D341Med (cell line): ENCODE measurements around the gene EPHX1.

Source experiments
- DNase-seq: peaks from one replicate; pipeline ENCODE4 v3.0.0; 2012; ENCODE audit warnings: low spot score

Gene EPHX1

GRCh38 chr1:225861834-225862580 is 52.1 kb downstream of the EPHX1 start:
- DNase-seq = no peak

GRCh38 chr1:225862581-225862950 is 52.6 kb downstream of the EPHX1 start:
- DNase-seq = no peak

GRCh38 chr1:225863167-225863566 is 53.2 kb downstream of the EPHX1 start:
- DNase-seq = no peak

- no peak for DNase-seq
These were observed 55.6 kb downstream of the EPHX1 start for GRCh38 chr1:225865514-225865913.

GRCh38 chr1:225866061-225866837 is 56.3 kb downstream of the EPHX1 start:
- no peak for DNase-seq

GRCh38 chr1:225866981-225867380 is 57.1 kb downstream of the EPHX1 start:
- no peak for DNase-seq

GRCh38 chr1:225868631-225869330 is 58.9 kb downstream of the EPHX1 start:
- DNase-seq = no peak

GRCh38 chr1:225870911-225871310 is 61.0 kb downstream of the EPHX1 start:
- no peak for DNase-seq

GRCh38 chr1:225871359-225872074 is 61.6 kb downstream of the EPHX1 start:
- DNase-seq = no peak

GRCh38 chr1:225872075-225872430 is 62.1 kb downstream of the EPHX1 start:
- no peak for DNase-seq

GRCh38 chr1:225873281-225873850 is 63.4 kb downstream of the EPHX1 start:
- no peak for DNase-seq

- no peak for DNase-seq
These were observed 64.5 kb downstream of the EPHX1 start for GRCh38 chr1:225874431-225874830.

GRCh38 chr1:225875044-225875815 is 65.3 kb downstream of the EPHX1 start:
- DNase-seq = no peak

GRCh38 chr1:225876900-225877510 is 67.1 kb downstream of the EPHX1 start:
- DNase-seq = no peak

- peak; percentile 59 for DNase-seq
These were observed 67.7 kb downstream of the EPHX1 start for GRCh38 chr1:225877580-225877979.

- DNase-seq = no peak
These were observed 68.4 kb downstream of the EPHX1 start for GRCh38 chr1:225878282-225878681.

GRCh38 chr1:225879521-225880221 is 69.7 kb downstream of the EPHX1 start:
- DNase-seq = no peak

- DNase-seq = no peak
These were observed 70.3 kb downstream of the EPHX1 start for GRCh38 chr1:225880222-225880588.

- no peak for DNase-seq
These were observed 70.7 kb downstream of the EPHX1 start for GRCh38 chr1:225880636-225881035.
